ENCODE results near the gene IL17D.
"Not testable (repeated sequence)": the region's sequence is repeated elsewhere in the genome, so short reads cannot be mapped to it uniquely, and the experiment has no call there.

Gene IL17D

DNA sequence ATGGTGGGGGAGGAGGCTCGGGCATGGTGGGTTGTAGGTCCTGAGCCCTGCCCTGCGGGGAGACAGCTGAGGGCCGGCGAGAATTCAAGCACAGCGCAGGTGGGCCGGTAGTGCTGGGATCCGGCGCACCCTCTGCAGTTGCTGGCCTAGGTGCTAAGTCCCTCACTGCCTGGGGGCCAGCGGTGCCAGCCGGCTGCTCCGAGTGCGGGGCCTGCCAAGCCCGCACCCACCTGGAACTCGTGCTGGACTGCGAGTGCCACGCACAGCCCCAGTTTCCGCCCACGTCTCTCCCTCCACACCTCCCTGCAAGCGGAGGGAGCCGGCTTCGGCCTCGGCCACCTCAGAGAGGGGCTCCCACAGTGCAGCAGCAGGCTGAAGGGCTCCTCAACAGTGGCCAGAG, 36.5 kb downstream of the IL17D start:
- no peak for DNase-seq
- Histone ChIP-seq H3K4me1 (no peaks in the 10 kb centered on the region), H3K4me3 (ENCODE audit: low read depth, low read length) (no peak overlapping the region), H3K36me3 (no peaks in the 10 kb centered on the region), H3K27me3 (no peaks in the 10 kb centered on the region), H3K9me3 (no peaks in the 10 kb centered on the region)
- TF ChIP-seq, protein P1, sequence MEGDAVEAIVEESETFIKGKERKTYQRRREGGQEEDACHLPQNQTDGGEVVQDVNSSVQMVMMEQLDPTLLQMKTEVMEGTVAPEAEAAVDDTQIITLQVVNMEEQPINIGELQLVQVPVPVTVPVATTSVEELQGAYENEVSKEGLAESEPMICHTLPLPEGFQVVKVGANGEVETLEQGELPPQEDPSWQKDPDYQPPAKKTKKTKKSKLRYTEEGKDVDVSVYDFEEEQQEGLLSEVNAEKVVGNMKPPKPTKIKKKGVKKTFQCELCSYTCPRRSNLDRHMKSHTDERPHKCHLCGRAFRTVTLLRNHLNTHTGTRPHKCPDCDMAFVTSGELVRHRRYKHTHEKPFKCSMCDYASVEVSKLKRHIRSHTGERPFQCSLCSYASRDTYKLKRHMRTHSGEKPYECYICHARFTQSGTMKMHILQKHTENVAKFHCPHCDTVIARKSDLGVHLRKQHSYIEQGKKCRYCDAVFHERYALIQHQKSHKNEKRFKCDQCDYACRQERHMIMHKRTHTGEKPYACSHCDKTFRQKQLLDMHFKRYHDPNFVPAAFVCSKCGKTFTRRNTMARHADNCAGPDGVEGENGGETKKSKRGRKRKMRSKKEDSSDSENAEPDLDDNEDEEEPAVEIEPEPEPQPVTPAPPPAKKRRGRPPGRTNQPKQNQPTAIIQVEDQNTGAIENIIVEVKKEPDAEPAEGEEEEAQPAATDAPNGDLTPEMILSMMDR (IDR thresholded peaks at IDR 0.05; ENCODE audit: low read depth, low read length): no peak

DNA sequence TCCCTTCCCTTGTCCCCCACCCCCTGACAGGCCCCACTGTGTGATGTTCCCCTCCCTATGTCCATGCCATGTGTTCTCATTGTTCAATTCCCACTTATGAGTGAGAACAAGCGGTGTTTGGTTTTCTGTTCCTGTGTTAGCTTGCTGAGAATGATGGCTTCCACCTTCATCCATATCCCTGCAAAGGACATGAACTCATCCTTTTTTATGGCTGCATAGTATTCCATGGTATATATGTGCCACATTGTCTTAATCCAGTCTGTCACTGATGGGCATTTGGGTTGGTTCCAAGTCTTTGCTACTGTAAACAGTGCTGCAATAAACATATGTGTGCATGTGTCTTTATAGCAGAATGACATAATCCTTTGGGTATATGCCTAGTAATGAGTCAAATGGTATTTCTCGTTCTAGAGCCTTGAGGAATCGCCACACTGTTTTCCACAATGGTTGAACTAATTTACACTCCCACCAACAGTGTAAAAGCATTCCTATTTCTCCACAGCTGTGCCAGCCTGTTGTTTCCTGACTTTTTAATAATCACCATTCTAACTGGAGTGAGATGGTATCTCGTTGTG, 40.4 kb downstream of the IL17D start:
- H3K4me3 ChIP-seq (ENCODE audit: low read depth, low read length); H3K9me3 ChIP-seq; H3K27me3 ChIP-seq; H3K4me1 ChIP-seq; DNase-seq; H3K36me3 ChIP-seq: not testable (repeated sequence)

DNA sequence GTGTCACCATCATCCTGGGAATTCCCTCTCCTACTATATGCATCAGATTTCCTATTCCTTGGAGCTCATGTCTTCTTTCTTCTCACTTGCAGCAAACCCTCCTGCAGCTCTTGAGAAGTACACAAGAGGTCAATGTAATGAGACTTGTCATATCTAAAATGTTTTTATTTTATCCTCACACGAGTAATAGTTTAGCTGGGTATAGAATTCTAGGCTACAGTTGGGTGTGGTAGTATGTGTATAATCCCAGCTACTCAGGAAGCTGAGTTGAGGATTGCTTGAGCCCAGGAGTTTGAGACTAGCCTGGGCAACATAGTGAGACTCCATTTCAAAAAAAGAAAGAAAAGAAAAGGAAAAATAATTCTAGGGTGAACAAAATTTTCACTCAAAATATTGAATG, 45.9 kb downstream of the IL17D start:
- H3K4me1 ChIP-seq: no peaks in the 10 kb centered on the region
- no peaks in the 10 kb centered on the region for H3K9me3 ChIP-seq
- H3K36me3 ChIP-seq: no peaks in the 10 kb centered on the region
- H3K4me3 ChIP-seq (ENCODE audit: low read depth, low read length): no peak overlapping the region
- no peaks in the 10 kb centered on the region for H3K27me3 ChIP-seq
- TF ChIP-seq, protein P1 (IDR thresholded peaks at IDR 0.05; ENCODE audit: low read depth, low read length): no peak
- DNase-seq: no peak

DNA sequence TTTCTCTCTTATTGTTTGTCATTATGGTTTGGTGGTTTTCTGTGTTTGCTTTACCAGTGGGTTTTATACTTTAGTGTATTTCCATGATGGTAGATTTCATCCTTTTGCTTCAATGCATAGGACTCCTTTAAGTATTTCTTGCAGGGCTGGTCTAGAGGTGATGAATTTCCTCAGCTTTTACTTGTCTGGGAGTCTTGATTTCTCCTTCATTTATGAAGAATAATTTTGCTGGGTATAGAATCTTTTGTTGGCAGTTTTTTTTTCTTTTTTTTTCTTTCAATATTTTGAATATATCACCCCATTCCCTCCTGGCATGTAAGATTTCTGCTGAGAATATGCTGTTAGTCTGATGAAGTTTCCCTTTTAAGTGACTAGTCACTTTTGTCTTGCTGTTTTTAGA, 50.5 kb downstream of the IL17D start:
- TF ChIP-seq, protein P1 (IDR thresholded peaks at IDR 0.05; ENCODE audit: low read depth, low read length): no peak
- DNase-seq: no peak
- no peaks in the 10 kb centered on the region for H3K27me3 ChIP-seq
- no peaks in the 10 kb centered on the region; the same call in 1 of the 2 replicates for H3K9me3 ChIP-seq
- no peaks in the 10 kb centered on the region for H3K4me1 ChIP-seq
- no peak overlapping the region for H3K4me3 ChIP-seq (ENCODE audit: low read depth, low read length)
- H3K36me3 ChIP-seq: no peaks in the 10 kb centered on the region

DNA sequence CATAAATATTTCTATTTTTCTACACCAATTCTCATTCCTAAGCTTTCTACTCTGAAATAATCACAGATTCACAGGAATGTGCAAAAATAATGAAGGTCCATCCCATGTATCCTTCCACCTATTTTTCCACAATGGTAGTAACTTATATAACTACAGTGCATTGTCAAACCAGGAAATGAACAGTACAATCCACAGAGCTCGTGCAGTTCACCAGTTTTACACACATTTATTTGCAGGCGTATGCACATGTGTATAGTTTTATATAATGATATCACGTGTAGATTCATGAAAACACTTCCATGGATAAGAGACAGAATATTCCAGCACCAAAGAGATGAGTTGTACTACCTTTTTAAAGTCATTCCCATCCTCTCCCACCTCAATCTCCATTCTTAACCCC, 57.4 kb downstream of the IL17D start:
- no peaks in the 10 kb centered on the region; the same call in 1 of the 2 replicates for H3K9me3 ChIP-seq
- TF ChIP-seq, protein P1 (IDR thresholded peaks at IDR 0.05; ENCODE audit: low read depth, low read length): no peak
- no peak overlapping the region for H3K4me3 ChIP-seq (ENCODE audit: low read depth, low read length)
- no peak for DNase-seq
- H3K4me1 ChIP-seq: no peaks in the 10 kb centered on the region
- H3K27me3 ChIP-seq: no peaks in the 10 kb centered on the region
- H3K36me3 ChIP-seq: no peaks in the 10 kb centered on the region; the same call in 1 of the 2 replicates

DNA sequence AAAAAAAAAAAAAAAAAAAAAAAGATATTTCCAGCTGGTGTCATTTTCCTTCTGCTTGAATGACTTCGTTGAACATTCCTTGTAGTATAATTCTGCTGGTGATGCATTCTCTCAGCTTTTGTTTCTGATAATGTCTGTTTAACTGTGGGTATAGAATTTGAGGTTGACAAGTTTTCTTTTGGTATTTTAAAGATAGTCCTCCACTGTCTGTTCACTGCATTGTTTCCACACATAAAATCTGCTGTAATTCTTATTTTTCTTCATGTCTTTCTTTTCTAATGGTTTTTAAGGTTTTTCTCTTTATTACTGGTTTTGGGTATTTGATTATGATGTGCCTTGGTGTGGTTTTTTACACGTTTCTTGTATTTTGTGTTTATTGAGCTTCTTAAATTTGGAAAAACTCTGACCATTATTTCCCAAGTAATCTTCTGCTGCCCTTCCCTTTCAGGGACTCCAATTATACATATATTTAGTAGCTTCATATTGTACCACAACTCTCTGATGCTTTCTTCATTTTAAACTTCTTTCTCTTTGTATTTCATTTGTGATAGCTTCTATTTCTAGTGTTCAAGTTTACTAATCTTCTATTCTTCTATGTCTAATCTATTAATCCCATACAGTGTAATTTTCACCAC, 63.9 kb downstream of the IL17D start:
- TF ChIP-seq, protein P1 (IDR thresholded peaks at IDR 0.05; ENCODE audit: low read depth, low read length): no peak
- DNase-seq: no peak
- no peaks in the 10 kb centered on the region; the same call in 1 of the 2 replicates for H3K36me3 ChIP-seq
- no peak overlapping the region for H3K4me3 ChIP-seq (ENCODE audit: low read depth, low read length)
- H3K9me3 ChIP-seq: no peaks in the 10 kb centered on the region
- no peaks in the 10 kb centered on the region for H3K4me1 ChIP-seq
- no peaks in the 10 kb centered on the region for H3K27me3 ChIP-seq
